Activated T-cell treated with anti-CD3 and anti-CD28 coated beads, Interleukin-2, amount 50 U/mL, for 72 hours (primary cell): ENCODE results near the gene ATP13A4. TPM values are rescaled to one million over a fixed set of nuclear protein-coding genes. Genes with fewer than 3 reads are reported as not detected.

Experiments
- total RNA-seq, 2 donors: library from RNA; stranded (reverse); gene quantifications; one replicate each; pipeline ENCODE4 v1.2.3, GENCODE V29; 2022

ATP13A4 gene
- total RNA-seq, 2 donors from 2014 or later, result 3.2 to 5.1 TPM

Other genes starting within 250 kb of the ATP13A4 start
- gene ATP13A5, start 176.1 kb downstream of the ATP13A4 start, total RNA-seq, result not detected
- gene OPA1, start 38.3 kb upstream of the ATP13A4 start, total RNA-seq, result 10 to 100 TPM; 67.5 to 76.6 TPM